H1 (cell line): ENCODE measurements around the gene CXCR5. TPM values are rescaled to one million over a fixed set of nuclear protein-coding genes. Genes with fewer than 3 reads are reported as not detected.
A peak's percentile ranks its signal among the peaks of the same experiment; 100 is the strongest.

Experiments used
- CTCF ChIA-PET: fragments of 300-600 bp; sonication (Branson Sonifier 250); formaldehyde crosslinking; loops from one replicate; lab custom pipeline; 2021; ENCODE audit not compliant: partially characterized antibody; lab: Charles Lee
- POLR2A ChIA-PET: fragments of 300-600 bp; sonication (Branson Sonifier 250); formaldehyde crosslinking; loops from one replicate; lab custom pipeline; 2021; ENCODE audit warnings: inconsistent platforms; ENCODE audit not compliant: partially characterized antibody; lab: Charles Lee
- DNase-seq, 2 experiments: peaks; one replicate each; pipeline versions ENCODE4 v3.0.0 to v3.0.0-alpha.2; 2010 to 2022; ENCODE audit warnings: low spot score in 2 of 2, low read depth in 1 of 2, mixed read lengths in 1 of 2
- FAIRE-seq: peaks from 2 replicates; lab custom pipeline; 2011; peaks lifted over from hg19 to GRCh38; lab: Jason Lieb, UNC
- H2AFZ ChIP-seq: 2 replicates; pipeline ENCODE4 v1.8.1; 2012; ENCODE audit warnings: low read length, inconsistent platforms
- H2AK5ac ChIP-seq: 2 replicates; pipeline ENCODE4 v1.6.1; 2013; ENCODE audit warnings: low read depth, low read length
- H2BK120ac ChIP-seq: replicated peaks from 2 replicates; pipeline ENCODE3; 2013; ENCODE audit warnings: low read depth, low read length, inconsistent platforms
- H2BK12ac ChIP-seq: 2 replicates; pipeline ENCODE4 v1.6.1; 2013; ENCODE audit warnings: low read depth, low read length
- H2BK15ac ChIP-seq: 2 replicates; pipeline ENCODE4 v1.6.1; 2013; ENCODE audit warnings: low read length
- H2BK20ac ChIP-seq: 2 replicates; pipeline ENCODE4 v1.6.1; 2013; ENCODE audit warnings: low read length
- H2BK5ac ChIP-seq: 2 replicates; pipeline ENCODE4 v1.6.1; 2013; ENCODE audit warnings: low read depth, low read length
- H3K14ac ChIP-seq: 2 replicates; pipeline ENCODE4 v1.6.1; 2013; ENCODE audit warnings: inconsistent platforms; ENCODE audit not compliant: insufficient read length
- H3K18ac ChIP-seq: 2 replicates; pipeline ENCODE4 v1.6.1; 2013; ENCODE audit warnings: low read length; ENCODE audit errors: extremely low read depth
- H3K23ac ChIP-seq: 2 replicates; pipeline ENCODE4 v1.6.1; 2013; ENCODE audit warnings: inconsistent platforms; ENCODE audit not compliant: insufficient read length
- H3K23me2 ChIP-seq: 2 replicates; pipeline ENCODE4 v1.6.1; 2013; ENCODE audit warnings: low read depth, low read length
- H3K27ac ChIP-seq: 2 replicates; pipeline ENCODE4 v1.6.1; 2011; ENCODE audit warnings: low read depth, low read length, inconsistent platforms
- H3K27me3 ChIP-seq, 4 experiments: replicated peaks in 1 of 4; 1 replicate in 1 of 4; 2 replicates in 3 of 4; pipeline versions ENCODE4 v1.6.1 to v1.8.1; 2011 to 2013; ENCODE audit warnings: low read length in 3 of 4, mild to moderate bottlenecking in 3 of 4, inconsistent platforms in 2 of 4, mixed read lengths in 2 of 4, moderate library complexity in 1 of 4; ENCODE audit not compliant: control insufficient read depth in 3 of 4, insufficient read depth in 3 of 4; ENCODE audit errors: extremely low read depth in 1 of 4
- H3K36me3 ChIP-seq, 4 experiments: 2 replicates each; pipeline versions ENCODE4 v1.6.1 to v1.8.1; 2011 to 2013; ENCODE audit warnings: mild to moderate bottlenecking in 4 of 4, low read length in 3 of 4, moderate library complexity in 2 of 4, control low read depth in 1 of 4, inconsistent platforms in 1 of 4; ENCODE audit not compliant: insufficient read depth in 4 of 4, control insufficient read depth in 2 of 4
- H3K4ac ChIP-seq: replicated peaks from 2 replicates; pipeline ENCODE3; 2013; ENCODE audit warnings: low read length, low read depth, mixed read lengths, inconsistent platforms; ENCODE audit not compliant: insufficient read length
- H3K4me1 ChIP-seq, 4 experiments: replicated peaks in 1 of 4; 1 replicate in 1 of 4; 2 replicates in 3 of 4; pipeline versions ENCODE4 v1.6.1 to v1.8.1; 2011 to 2013; ENCODE audit warnings: low read length in 3 of 4, inconsistent platforms in 2 of 4, mixed read lengths in 1 of 4; ENCODE audit not compliant: insufficient read depth in 4 of 4, control insufficient read depth in 3 of 4
- H3K4me2 ChIP-seq, 2 experiments: 2 replicates each; pipeline versions ENCODE4 v1.6.1 to v1.8.1; 2011 to 2013; ENCODE audit warnings: low read depth in 2 of 2, low read length in 2 of 2, control low read depth in 1 of 2, inconsistent platforms in 1 of 2, mild to moderate bottlenecking in 1 of 2; ENCODE audit not compliant: insufficient read depth in 1 of 2
- H3K4me3 ChIP-seq, 4 experiments: fragments of 200-600, 300-600 bp in 1 of 4; sonication (generic), shearing (Covaris generic), sonication (Bioruptor Twin) in 1 of 4; 2 replicates each; pipeline versions ENCODE4 v1.5.1 to v1.8.1; 2011 to 2016; ENCODE audit warnings: low read length in 4 of 4, low read depth in 3 of 4, control low read depth in 2 of 4, inconsistent platforms in 2 of 4, mild to moderate bottlenecking in 2 of 4, mixed read lengths in 1 of 4, moderate library complexity in 1 of 4; ENCODE audit not compliant: insufficient read depth in 2 of 4; ENCODE audit errors: extremely low read depth in 1 of 4
- H3K56ac ChIP-seq: replicated peaks from 2 replicates; pipeline ENCODE3; 2013; ENCODE audit warnings: low read depth, mild to moderate bottlenecking, mixed read lengths, low read length, inconsistent platforms; ENCODE audit not compliant: insufficient read length
- H3K79me1 ChIP-seq: 2 replicates; pipeline ENCODE4 v1.6.1; 2013; ENCODE audit warnings: low read depth, low read length, control low read depth
- H3K79me2 ChIP-seq, 2 experiments: 2 replicates each; pipeline versions ENCODE4 v1.6.1 to v1.8.1; 2012 to 2013; ENCODE audit warnings: low read length in 2 of 2, mild to moderate bottlenecking in 2 of 2, inconsistent platforms in 1 of 2; ENCODE audit not compliant: insufficient read depth in 2 of 2, control insufficient read depth in 1 of 2
- H3K9ac ChIP-seq, 4 experiments: replicated peaks in 1 of 4; 1 replicate in 1 of 4; 2 replicates in 3 of 4; pipeline versions ENCODE4 v1.6.1 to v1.8.1; 2011 to 2013; ENCODE audit warnings: low read depth in 3 of 4, low read length in 3 of 4, control low read depth in 2 of 4, mild to moderate bottlenecking in 2 of 4, moderate library complexity in 2 of 4, inconsistent platforms in 1 of 4; ENCODE audit errors: extremely low read depth in 1 of 4
- H3K9me3 ChIP-seq, 2 experiments: 2 replicates each; pipeline versions ENCODE4 v1.6.1 to v1.8.1; 2012 to 2013; ENCODE audit warnings: mild to moderate bottlenecking in 2 of 2, moderate library complexity in 2 of 2, control low read depth in 1 of 2, inconsistent platforms in 1 of 2, low read depth in 1 of 2, low read length in 1 of 2, mixed read lengths in 1 of 2; ENCODE audit not compliant: insufficient read depth in 2 of 2
- H4K20me1 ChIP-seq, 2 experiments: replicated peaks in 1 of 2; 2 replicates each; pipeline versions ENCODE3 to v1.8.1; 2011 to 2013; ENCODE audit warnings: inconsistent platforms in 2 of 2, low read length in 2 of 2, mild to moderate bottlenecking in 1 of 2; ENCODE audit not compliant: insufficient read depth in 2 of 2, control insufficient read depth in 1 of 2
- H4K5ac ChIP-seq: 2 replicates; pipeline ENCODE4 v1.6.1; 2013; ENCODE audit warnings: low read length, low read depth, mixed read lengths, inconsistent platforms; ENCODE audit not compliant: insufficient read length
- H4K8ac ChIP-seq: 2 replicates; pipeline ENCODE4 v1.8.0; 2013; ENCODE audit warnings: mild to moderate bottlenecking, moderate library complexity, low read length, inconsistent platforms; ENCODE audit not compliant: insufficient read depth; ENCODE audit errors: extremely low read depth
- H4K91ac ChIP-seq: replicated peaks from 2 replicates; pipeline ENCODE3; 2013; ENCODE audit warnings: low read length, mixed read lengths, inconsistent platforms; ENCODE audit not compliant: insufficient read length
- RAD21 ChIP-seq, 2 experiments: IDR thresholded peaks in 1 of 2; conservative IDR thresholded peaks in 1 of 2; 2 replicates each; pipeline ENCODE4 v1.6.1; 2011; ENCODE audit warnings: low read depth in 2 of 2, low read length in 2 of 2, improper control_type of control experiment in 1 of 2, inconsistent platforms in 1 of 2, mild to moderate bottlenecking in 1 of 2, moderate library complexity in 1 of 2
- RFX5 ChIP-seq: IDR thresholded peaks from 2 replicates; pipeline ENCODE4 v1.6.1; 2011; ENCODE audit warnings: low read depth, low read length, improper control_type of control experiment, borderline replicate concordance
- WGBS, 2 experiments: shearing (Covaris generic) in 1 of 2; methylation state at CpG; one replicate each; pipeline versions ENCODE4 v1.1.6 to v1.1.7; 2013 to 2015; ENCODE audit warnings: low lambda C conversion rate in 2 of 2, mixed read lengths in 2 of 2, inconsistent platforms in 1 of 2, low coverage in 1 of 2, missing lambda C conversion rate in 1 of 2; ENCODE audit not compliant: insufficient replicate concordance in 2 of 2, insufficient coverage in 1 of 2, insufficient read length in 1 of 2; ENCODE audit errors: extremely low coverage in 1 of 2, missing lambda C conversion rate in 1 of 2; 5-methylcytosine and 5-hydroxymethylcytosine counted together
- polyA plus RNA-seq, 7 experiments: library from polyadenylated mRNA; depleted of rRNA in 3 of 7; stranded (reverse) in 5 of 7; unstranded in 2 of 7; fragments of >200 nt in 5 of 7; fragments of 200-250 nt in 2 of 7; gene quantifications; 1 replicate in 5 of 7; 2 replicates in 1 of 7; 4 replicates in 1 of 7; pipeline versions ENCODE4 v1.2.1 to v1.2.3, GENCODE V29; 2011 to 2013; ENCODE audit warnings: missing spikeins in 2 of 7, mixed read lengths in 2 of 7
- total RNA-seq: library from RNA; stranded (reverse); fragmentation: NEBNext Ultra II Directional; extraction: Animal tissue kit (Norgen Biotek cat#: 25700); gene quantifications from 2 replicates; pipeline ENCODE4 v1.2.1, GENCODE V29; 2021
- TF ChIP-seq, protein P1 (sequence below), 3 experiments: IDR thresholded peaks; 1 replicate in 2 of 3; 2 replicates in 1 of 3; pipeline versions ENCODE4 v1.5.1 to v1.6.1; 2011; ENCODE audit warnings: low read length in 3 of 3, mild to moderate bottlenecking in 3 of 3, inconsistent platforms in 2 of 3, low read depth in 1 of 3, moderate library complexity in 1 of 3; ENCODE audit not compliant: insufficient read depth in 1 of 3; ENCODE audit errors: control extremely low read depth in 1 of 3

The CXCR5 gene
- total and polyA plus RNA-seq, 2 of the 8 experiments (the other 6 are each of a cell fraction or from before 2014, with no cell fraction given), result not detected

DNA sequence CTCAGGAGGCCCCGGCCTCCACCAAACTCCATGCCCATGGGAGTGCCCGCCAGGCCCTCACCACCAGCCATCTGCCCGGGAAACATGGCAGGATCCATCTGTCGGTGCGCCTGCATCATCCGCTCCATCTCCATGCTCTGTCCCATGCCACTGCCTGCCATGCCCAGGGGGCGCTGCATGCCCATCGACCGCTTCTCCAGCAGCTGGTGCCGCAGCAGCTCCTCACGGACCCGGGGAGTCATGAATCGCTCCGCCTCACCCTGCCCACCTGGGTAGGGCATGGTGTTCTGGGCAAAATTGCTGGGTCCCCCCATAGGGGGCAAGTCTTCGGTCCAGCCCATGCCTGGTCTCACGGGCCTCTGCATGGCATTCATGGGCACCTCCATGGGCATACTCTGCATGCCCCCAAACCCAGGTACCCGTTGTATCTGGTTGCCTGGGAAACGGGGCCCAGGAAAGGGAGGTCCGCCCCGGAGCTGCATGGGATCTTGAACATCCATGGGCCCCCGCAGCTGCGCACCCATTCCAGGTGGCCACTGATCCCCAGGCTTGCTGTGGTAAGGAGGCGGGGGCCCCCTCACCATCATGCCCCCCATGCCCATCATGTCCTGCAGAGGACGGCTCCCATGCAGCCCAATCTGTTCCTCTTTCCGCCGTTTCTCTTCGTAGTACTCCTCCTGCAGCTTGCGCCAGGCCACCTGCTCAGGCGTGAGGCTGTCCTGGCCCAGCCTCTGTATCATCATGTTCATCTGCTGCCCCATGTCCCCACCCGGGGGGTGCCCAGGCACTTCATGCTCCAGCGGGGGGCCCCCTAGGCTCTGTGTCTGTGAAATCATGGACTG, 18.0 kb downstream of the CXCR5 start:
- FAIRE-seq (no peak), DNase-seq (peak in 1 of 2 experiments; percentile 51)
- Histone ChIP-seq H2BK12ac (no peak overlapping the region), H3K4ac (no peak overlapping the region), H2AK5ac (no peak overlapping the region), H2AFZ (no peak overlapping the region), H4K91ac (no peak overlapping the region), H3K23me2 (no peaks in the 10 kb centered on the region), H2BK120ac (no peak overlapping the region), H3K14ac (no peak overlapping the region), H2BK20ac (no peak overlapping the region), H3K56ac (no peak overlapping the region), H3K9me3 (no peaks in the 10 kb centered on the region), H3K4me2 (no peak overlapping the region), H4K5ac (no peak overlapping the region), H2BK5ac (no peak overlapping the region), H3K27me3 (no peaks in the 10 kb centered on the region), H3K4me1 (peaks cover under 1 to 28% (median 16%) of the 10 kb centered on the region in 4 experiments), H3K23ac (no peak overlapping the region), H2BK15ac (no peak overlapping the region), H3K36me3 (peaks cover 17 to 66% (median 52%) of the 10 kb centered on the region in 4 experiments), H3K79me1 (no peaks in the 10 kb centered on the region), H3K4me3 (no peak overlapping the region), H3K9ac (no peak overlapping the region), H3K27ac (no peak overlapping the region), H4K20me1 (peaks cover 6 to 10% of the 10 kb centered on the region in 2 experiments), H3K18ac (no peak overlapping the region), H3K79me2 (peaks cover 0 to 24% of the 10 kb centered on the region in 2 experiments; a peak in 2 of 4 replicates), H4K8ac (no peak overlapping the region)
- CTCF ChIA-PET, result interaction anchor here (0.7 to 1.6 kb wide), 7 partner anchors 9 to 212 kb away, joined by 3 to 5 read pairs (median 3); no protein-coding TSS in a partner anchor
- WGBS, 2 experiments, result 94% methylated on average over 30 of the region's 31 CpGs; no CpG with 5 or more reads in 1 of the 2 experiments
- POLR2A ChIA-PET, result interaction anchor here (1.3 to 1.8 kb wide), 2 partner anchors 9 to 111 kb away, joined by 4 read pairs; partner anchors contain the start of gene DDX6
- TF ChIP-seq RFX5 (no peak), RAD21 (IDR thresholded peaks at IDR 0.05 in 1 of 2, conservative IDR thresholded peaks at IDR 0.05 in 1 of 2; ENCODE audit: low read depth in 2 of 2, low read length in 2 of 2) (peak; percentile 26 to 44; a peak in 2 of 4 replicates)
- TF ChIP-seq, protein P1, sequence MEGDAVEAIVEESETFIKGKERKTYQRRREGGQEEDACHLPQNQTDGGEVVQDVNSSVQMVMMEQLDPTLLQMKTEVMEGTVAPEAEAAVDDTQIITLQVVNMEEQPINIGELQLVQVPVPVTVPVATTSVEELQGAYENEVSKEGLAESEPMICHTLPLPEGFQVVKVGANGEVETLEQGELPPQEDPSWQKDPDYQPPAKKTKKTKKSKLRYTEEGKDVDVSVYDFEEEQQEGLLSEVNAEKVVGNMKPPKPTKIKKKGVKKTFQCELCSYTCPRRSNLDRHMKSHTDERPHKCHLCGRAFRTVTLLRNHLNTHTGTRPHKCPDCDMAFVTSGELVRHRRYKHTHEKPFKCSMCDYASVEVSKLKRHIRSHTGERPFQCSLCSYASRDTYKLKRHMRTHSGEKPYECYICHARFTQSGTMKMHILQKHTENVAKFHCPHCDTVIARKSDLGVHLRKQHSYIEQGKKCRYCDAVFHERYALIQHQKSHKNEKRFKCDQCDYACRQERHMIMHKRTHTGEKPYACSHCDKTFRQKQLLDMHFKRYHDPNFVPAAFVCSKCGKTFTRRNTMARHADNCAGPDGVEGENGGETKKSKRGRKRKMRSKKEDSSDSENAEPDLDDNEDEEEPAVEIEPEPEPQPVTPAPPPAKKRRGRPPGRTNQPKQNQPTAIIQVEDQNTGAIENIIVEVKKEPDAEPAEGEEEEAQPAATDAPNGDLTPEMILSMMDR (IDR thresholded peaks at IDR 0.05; ENCODE audit: control extremely low read depth in 1 of 3, insufficient read depth in 1 of 3, low read depth in 1 of 3, low read length in 3 of 3), result peak in 1 of 3 experiments; percentile 32; a peak in 1 of 4 replicates
